Hematopoietic multipotent progenitor cell treated with erythropoietin and hydrocortisone succinate and interleukin-3 and kit ligand, for 17 days (in vitro differentiated cells): ENCODE measurements around the gene RAB7B.

Source experiments
- DNase-seq: peaks from one replicate; pipeline ENCODE4 v3.0.0-alpha.2; 2015; ENCODE audit warnings: low spot score

The RAB7B gene

GRCh38 chr1:205994346-205994745, 8.8 kb downstream of the RAB7B start:
- DNase-seq = no peak

GRCh38 chr1:205993068-205993467, 10.1 kb downstream of the RAB7B start:
- DNase-seq = no peak

- DNase-seq = no peak
These were observed 10.8 kb downstream of the RAB7B start for GRCh38 chr1:205992218-205992882.

- no peak for DNase-seq
These were observed 12.0 kb downstream of the RAB7B start for GRCh38 chr1:205991237-205991636.

- no peak for DNase-seq
These were observed 13.0 kb downstream of the RAB7B start for GRCh38 chr1:205990226-205990625.

- no peak for DNase-seq
These were observed 13.4 kb downstream of the RAB7B start for GRCh38 chr1:205989786-205990185.

GRCh38 chr1:205988585-205988995, 14.6 kb downstream of the RAB7B start:
- no peak for DNase-seq

- no peak for DNase-seq
These were observed 16.3 kb downstream of the RAB7B start for GRCh38 chr1:205986861-205987260.

- DNase-seq = no peak
These were observed 16.9 kb downstream of the RAB7B start for GRCh38 chr1:205986292-205986691.

- no peak for DNase-seq
These were observed 17.7 kb downstream of the RAB7B start for GRCh38 chr1:205985330-205986005.

GRCh38 chr1:205983925-205984725, 19.1 kb downstream of the RAB7B start:
- DNase-seq = peak; percentile 13

GRCh38 chr1:205981257-205981656, 21.9 kb downstream of the RAB7B start:
- DNase-seq = no peak

GRCh38 chr1:205980237-205980870, 22.8 kb downstream of the RAB7B start:
- no peak for DNase-seq

GRCh38 chr1:205979301-205979700, 23.9 kb downstream of the RAB7B start:
- DNase-seq = no peak

GRCh38 chr1:205978676-205979075, 24.5 kb downstream of the RAB7B start:
- DNase-seq = no peak

GRCh38 chr1:205977402-205978014, 25.7 kb downstream of the RAB7B start:
- peak; percentile 81 for DNase-seq

- DNase-seq = no peak
These were observed 26.3 kb downstream of the RAB7B start for GRCh38 chr1:205976708-205977401.

- DNase-seq = no peak
These were observed 27.2 kb downstream of the RAB7B start for GRCh38 chr1:205976036-205976435.

GRCh38 chr1:205975387-205975998, 27.7 kb downstream of the RAB7B start:
- DNase-seq = no peak

GRCh38 chr1:205974712-205975111, 28.5 kb downstream of the RAB7B start:
- DNase-seq = no peak
